Ishikawa (cell line): ENCODE measurements around the gene UBE2D3.

Experiments
- CREB1 ChIP-seq: IDR thresholded peaks from 2 replicates; pipeline ENCODE4 v1.6.1; 2012; ENCODE audit warnings: low read depth
- EGR1 ChIP-seq: IDR thresholded peaks from 2 replicates; pipeline ENCODE4 v1.6.1; 2012
- EP300 ChIP-seq: IDR thresholded peaks from 2 replicates; pipeline ENCODE4 v1.6.1; 2012; ENCODE audit warnings: borderline replicate concordance
- MAX ChIP-seq: IDR thresholded peaks from 2 replicates; pipeline ENCODE4 v1.6.1; 2012
- RAD21 ChIP-seq: IDR thresholded peaks from 2 replicates; pipeline ENCODE4 v1.6.1; 2012; ENCODE audit warnings: low read depth
- REST ChIP-seq: IDR thresholded peaks from 2 replicates; pipeline ENCODE4 v1.6.1; 2012; ENCODE audit warnings: low read depth, mild to moderate bottlenecking
- TAF1 ChIP-seq: IDR thresholded peaks from 2 replicates; pipeline ENCODE4 v1.6.1; 2012; ENCODE audit warnings: low read depth, mild to moderate bottlenecking
- TCF12 ChIP-seq: IDR thresholded peaks from 2 replicates; pipeline ENCODE4 v1.6.1; 2012; ENCODE audit warnings: low read depth
- TEAD4 ChIP-seq: IDR thresholded peaks from 2 replicates; pipeline ENCODE4 v1.6.1; 2012
- YY1 ChIP-seq: IDR thresholded peaks from 2 replicates; pipeline ENCODE4 v1.6.1; 2012; ENCODE audit warnings: low read depth

DNA sequence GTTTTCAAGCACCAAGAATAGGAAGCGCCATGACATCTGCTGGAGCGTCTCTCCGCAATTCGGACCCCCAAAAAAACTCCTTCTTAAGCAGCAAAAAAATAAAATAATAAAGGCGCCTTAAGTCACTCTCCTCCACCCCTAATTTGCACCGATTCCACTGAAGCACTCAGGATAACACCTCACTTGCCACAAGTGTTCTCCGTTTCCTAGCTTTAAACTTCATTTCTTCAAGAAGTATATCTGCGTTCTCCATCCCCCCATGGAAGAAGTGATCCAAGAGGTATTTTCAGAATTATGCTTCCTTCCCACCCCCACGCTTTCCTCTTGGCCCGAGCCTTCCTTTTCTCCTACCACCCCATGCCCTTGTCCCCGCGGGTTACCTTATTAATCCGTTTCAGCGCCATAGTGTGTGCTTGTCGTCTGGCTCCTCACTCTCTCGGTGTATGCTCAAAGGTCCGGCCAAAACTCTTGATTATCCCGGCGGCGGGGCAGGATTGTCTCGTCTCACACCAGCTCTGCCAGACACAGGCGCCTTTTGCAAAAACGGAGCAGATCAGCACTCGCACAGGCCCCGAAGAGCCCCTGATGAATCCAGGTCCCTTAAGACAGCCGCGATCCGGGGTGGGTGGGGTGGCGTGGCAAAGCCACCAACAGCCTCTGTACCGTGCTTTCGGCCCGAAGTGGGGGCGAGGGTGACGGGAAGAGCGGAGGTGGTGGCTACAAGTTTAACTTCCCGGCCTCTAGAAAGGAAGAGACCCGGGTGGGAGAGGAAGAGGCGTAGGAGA lies 1.1 kb downstream of the UBE2D3 start:
- TF ChIP-seq TAF1 (no peak), EGR1 (no peak), REST (no peak), TCF12 (no peak), CREB1 (no peak), TEAD4 (no peak), MAX (no peak), EP300 (no peak), YY1 (no peak), RAD21 (no peak)
